Fibroblast of skin of right quadriceps (primary cell): Measurements from ENCODE around the gene LAMC1.

Source experiments
- DNase-seq: peaks from one replicate; pipeline ENCODE4 v3.0.0-alpha.2; 2013

Gene LAMC1

DNA sequence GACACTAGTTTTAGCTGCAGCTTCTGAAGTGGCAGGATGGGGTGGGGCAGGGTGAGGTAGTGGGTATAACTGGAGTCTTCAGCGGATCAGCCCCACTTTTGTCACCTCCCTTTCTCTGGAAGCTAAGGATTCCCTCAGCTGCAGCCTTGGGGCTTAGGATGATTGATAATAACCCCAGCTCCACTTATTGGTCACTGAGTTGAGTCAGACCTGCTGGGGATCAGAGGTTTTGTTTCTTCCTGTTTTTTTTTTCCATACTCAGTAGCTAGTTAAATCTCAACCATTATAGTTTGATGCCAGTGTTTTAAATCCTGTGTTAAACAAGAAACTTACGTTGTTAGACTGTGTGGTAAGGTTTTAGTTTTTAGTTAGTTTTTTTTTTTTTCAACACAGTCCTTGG, 57.2 kb downstream of the LAMC1 start:
- peak; percentile 31 for DNase-seq

DNA sequence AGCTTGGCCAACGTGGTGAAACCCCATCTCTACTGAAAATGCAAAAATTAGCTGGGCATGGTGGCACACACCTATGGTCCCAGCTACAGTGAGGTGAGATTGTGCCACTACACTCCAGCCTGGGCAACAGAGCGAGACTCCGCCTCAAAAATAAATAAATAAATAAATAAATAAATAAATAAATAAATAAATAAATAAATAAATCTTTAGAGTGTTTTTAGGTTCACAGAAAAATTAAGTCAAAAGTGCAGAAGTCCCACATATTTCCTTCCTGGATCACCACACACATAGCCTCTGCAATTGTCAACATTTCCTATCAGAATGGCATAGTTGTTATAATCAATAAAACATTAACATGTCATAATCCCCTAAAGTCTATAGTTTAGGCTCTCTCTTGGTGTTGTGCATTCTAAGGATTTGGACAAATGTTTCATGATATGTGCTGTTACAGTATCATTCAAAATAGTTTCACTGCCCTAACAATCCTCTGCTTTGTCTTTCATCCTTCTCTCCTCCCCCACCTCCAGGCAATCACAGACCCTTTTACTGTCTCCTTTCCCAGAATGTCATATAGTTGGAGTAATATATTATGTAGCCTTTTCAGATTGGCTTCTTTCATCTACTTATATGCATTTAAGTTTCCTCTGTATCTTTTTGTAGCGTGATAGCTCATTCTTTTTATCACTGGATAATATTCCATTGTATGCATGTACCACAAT, 58.3 kb downstream of the LAMC1 start:
- no peak for DNase-seq

DNA sequence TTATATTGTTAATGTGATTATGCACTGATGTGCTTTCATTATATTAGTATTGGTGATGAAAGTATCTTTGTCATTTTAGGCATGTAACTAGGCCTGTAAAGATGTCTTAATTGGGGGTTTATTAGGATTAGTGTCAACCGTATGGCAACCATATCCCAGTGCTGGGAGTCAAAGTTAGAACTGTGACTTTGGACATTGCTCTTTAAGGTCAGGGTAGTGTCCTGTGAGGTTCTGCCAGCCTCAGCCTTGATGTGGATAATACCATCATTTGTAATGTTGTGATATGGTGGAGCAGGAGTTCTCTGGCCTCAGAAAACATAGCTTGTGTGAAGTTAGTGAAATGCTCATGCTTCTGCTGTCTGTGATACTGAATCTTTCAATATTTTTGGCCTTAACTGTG, 59.4 kb downstream of the LAMC1 start:
- no peak for DNase-seq

DNA sequence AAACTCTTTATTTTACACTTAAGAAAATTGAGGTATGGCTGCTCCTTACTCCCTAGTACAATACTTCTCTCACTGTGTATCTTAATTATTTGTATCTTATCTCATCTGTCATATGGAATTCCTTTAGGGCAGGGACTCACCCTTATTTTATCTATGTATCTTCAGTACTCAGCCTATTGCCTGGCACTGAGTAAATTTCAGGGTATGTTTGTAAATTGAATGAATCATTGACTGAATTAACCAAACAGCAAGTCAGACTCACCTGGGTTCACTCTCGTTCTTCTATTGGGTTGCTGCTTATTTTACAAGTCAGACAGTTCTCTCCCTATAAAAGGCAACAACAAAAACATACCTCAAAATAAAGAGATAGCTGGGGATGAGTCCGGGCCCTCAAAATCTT, 63.8 kb downstream of the LAMC1 start:
- no peak for DNase-seq

DNA sequence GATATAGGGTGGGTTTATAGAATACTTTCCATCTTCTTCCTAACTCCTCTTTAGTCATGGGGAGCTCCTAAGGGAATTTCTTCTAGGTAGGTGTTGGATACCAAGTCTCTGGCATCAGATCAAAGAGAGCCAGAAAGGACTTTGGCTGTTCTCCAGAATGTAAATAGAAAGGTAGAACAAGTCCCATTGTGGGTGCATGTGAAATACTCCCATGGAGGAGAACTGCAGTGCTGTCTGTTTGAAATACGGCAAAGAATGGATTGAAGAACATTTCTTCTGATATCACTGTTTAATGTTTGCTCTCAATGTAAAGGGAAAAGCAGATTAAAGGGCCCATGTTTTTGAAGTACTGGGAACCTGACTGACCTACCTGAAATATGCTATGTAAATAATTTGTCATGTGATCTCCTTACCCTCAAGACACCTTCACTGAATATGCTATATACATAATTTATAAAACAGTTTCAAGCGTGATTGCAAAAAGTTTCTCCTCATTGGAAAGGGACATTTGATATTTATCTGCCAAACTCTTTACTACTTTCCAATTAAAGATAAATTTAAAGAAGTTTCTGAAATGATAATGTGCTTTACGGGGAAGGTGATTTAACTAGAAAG, 65.9 kb downstream of the LAMC1 start:
- DNase-seq: no peak

DNA sequence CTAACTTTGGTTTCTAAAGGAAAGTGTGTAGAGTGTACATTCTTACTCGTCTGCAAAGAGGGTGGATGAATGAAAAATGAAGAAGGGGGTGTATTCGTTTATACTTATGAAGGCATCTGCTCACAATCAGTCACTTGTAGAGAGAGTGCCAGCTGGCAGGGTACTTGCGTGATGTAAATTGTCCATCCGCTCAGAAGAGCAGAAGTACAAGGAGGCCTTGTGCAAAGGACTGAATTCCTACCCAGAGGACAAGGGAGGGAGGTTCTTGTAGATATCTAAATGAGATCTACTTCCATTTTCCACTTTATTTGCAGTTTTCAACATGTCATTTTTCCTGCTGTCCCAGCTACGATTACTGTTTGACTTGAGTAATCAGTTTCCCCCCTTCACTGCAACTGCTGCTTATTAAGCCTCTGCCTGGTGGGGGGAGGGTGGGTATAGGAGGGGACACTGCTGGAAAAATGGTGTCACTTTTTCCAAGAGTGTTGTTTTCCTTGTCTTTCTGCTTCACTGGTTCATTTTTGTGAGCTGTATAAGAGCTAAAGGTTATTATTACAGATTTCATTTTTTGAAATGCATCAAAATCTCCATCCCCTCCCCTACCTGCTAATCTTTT, 67.3 kb downstream of the LAMC1 start:
- DNase-seq: peak; percentile 58

DNA sequence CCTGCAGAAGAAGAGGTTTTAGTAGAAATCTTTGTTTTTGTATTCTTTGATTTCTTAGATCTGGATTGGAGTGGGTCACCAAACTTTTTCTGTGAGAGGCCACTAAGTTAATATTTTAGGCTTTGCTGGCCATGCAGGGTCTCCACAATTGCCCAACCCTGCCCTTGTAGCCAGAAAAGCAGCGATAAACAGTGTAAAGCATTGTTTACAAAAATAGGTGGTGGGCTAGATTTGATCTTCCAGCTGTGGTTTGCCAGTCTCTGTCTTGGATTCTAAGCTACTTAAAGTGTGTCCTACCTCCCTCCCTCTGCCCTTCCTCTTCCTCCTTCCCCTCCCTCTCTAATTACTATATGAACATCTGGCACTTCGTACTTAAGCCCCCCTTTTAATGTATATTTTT, 68.0 kb downstream of the LAMC1 start:
- no peak for DNase-seq

DNA sequence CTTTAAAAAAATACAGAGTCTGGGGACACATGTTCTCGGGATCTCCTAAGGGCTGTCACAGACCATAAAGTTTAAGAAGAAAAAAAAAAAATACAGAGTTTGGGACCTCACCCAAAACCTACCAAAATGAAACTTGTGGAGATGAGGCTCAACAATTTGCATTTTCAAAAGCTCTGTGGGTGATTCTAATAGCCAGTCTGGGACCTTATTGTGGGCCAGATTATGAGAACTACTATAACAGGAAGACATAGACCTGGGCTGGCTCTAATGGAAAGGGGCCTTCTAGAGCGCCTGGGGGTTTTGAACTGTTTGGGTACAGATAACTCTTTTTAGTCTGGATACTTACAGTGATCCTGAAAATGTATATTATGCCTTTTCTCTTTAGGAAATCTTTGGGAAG, 69.1 kb downstream of the LAMC1 start:
- no peak for DNase-seq

DNA sequence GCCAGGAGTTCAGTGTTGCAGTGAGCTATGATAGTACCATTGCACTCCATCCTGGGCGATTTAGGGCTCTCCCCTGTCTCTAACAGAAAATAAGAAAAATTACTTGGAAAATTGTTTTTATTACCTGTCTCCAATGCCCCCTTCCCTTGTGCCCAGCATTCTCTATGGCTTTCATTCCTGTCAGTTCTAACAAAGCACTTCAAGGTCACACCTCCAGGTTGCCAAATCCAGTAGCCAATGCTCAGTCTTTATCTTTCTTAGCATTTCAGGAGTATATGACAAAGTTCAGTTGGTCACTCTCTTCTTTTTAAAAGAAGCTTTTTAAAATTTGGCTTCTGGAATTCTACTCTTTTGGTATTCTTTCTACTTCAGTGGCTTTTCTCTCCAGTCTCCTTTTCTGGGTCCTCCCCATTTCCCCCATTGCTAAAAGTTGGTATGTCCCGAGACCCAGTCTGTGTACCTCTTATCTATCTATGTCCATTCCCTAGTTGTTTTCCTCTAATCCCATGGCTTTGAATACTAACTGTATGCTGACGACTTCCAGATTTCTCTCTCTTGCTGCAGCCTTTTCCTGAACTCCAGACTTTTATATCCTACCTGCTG, 69.9 kb downstream of the LAMC1 start:
- DNase-seq: no peak

DNA sequence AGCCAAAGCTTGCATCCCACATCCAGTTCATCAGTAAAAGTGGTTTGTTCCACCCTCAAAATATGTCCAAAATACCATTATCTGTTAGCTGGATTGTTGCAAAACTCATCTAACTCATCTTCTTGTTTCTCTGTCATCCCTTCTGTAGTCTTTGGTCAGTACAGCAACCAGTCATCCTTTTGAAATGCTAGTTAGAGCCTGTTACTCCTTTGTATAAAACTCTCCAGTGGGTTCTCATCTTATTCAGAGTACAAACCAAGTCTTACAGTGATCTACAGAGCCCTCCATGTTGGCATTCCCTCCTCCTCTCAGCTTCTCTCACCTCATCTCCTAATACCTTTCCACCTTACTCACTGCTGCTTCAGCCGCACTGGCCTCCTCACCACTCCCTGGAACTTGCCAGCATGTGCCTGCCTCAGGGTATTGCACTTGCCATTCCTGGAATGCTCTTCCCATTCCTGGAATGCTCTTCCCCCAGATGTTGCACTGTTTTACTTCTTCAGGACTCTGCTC, 70.6 kb downstream of the LAMC1 start:
- peak; percentile 76 for DNase-seq

DNA sequence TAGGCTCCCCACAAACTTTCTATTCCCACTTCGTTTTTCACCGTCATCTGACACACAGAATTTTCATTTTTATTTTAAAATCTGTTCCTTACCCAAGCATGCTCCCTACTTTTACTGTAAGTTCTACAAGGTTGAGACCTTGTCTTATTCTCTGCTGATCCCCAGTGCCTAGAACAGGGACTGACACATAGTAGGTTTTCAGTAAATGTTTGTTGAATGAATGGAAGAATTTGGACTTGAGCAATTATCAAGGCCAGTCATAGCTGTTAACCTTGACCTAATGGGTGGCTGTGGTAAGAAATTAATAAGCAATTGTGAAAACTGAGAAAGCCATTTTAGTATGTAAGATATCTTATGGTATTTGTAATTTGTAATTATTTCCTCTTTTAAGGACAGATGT, 71.1 kb downstream of the LAMC1 start:
- DNase-seq: no peak

DNA sequence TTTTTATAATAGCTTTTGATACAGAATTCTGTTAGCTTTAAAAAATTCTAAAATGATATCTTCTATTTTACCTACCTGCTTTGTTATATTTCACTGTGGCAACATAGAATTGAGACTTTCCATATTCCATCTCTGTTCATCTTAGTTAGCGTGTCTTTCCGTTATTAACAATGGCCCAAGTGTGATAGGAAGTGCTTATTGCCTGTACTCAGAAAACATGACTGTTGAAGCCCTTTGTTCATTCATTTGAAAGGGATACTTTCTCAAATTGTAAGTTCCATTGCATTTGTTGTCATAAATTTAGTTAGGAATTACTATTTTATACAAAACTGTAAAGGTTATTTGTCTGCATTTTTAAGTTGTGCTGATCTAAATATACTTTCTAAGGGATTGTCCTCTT, 73.1 kb downstream of the LAMC1 start:
- DNase-seq: no peak

DNA sequence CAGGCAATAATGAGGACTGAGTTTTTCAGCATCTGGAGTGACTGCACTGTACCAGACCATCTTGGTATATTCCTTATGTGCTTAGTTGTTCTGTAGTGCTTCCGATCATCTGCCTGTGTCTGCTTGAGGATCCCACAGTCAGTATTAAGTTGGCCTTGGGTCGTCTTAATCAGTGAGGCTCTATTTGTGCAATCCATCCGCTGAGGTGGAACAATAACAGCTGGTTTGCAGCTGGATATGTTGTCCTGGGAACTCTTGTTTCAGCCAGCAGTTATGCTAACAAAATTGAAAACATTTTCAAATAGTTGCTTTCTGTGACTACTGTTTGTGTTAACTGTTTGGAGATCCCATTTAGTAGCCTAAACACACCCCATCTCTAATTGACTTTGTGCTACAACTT, 73.7 kb downstream of the LAMC1 start:
- peak; percentile 49 for DNase-seq

DNA sequence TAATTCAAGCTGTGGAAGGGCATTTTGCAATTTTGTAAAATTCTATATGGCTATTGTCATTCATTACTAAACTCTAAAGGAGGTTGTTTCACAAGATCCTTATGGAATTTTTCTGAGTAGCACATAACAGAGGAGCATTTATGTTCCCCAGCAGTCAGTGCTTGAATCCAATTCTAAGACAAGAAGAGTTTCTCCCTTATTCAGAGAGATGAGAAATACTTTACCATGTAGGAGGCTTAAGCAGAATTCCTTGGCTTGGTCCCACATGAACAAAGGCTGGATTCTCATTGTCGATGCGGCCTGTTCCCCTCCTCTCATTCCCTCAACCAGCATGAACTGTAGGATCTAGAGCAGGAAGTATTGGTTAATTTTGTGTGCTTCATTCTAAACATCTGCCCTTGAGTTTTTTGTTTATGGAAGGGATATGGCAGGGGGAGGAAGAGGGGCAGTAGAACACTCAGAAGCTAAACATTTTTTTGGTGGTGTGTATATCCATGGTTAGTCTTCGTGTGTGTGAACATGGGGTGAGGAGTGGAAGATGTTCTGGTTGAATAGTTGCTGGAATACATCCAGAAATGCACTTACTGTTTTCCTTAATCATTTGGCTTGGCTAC, 74.3 kb downstream of the LAMC1 start:
- peak; percentile 81 for DNase-seq

DNA sequence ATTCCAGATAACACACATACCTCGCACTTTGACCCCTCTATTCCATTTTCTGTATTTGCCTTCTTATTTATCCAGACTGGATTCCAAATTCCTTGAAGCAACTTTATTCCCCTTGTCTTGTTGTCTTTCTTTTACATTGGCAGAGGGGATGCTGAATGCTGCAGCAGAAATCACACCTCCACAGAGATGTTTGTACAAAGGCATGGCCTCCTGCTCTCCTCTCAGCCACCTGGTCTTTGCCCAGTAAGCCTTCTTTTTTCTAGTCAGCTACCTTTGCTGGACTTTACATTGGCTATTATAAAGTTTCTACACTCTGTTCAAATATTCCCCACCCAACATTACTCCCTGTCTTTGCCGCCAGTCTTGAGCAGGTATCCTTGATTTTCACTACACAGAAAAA, 75.1 kb downstream of the LAMC1 start:
- no peak for DNase-seq

DNA sequence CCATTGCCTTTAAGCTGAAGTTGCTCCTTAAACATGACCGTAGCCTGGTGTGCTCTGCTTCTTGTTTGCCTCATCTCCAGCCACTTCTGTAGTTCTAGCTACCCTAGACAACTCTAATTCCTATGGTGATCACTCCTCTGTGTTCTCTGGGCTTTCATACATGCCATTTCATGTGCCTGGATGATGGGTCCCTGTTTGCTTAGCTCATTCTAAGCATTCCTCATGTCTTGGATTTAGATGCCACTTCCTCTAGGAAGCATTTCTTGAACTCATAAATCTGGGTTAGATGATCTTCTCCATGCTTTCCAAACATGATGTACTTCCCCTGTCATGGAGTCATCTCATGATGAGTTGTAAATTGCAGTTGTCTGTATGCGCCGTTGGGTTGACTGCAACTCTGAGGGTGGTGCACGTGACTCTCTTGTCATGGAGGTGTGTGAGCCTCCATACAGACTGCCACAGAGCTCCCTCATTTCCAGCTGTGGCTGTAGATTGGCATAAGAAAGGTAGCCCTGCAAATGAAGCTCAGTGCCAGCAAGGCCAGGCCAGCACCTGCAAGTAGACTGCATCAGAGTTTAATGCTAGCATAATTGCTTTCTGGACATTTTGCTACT, 77.2 kb downstream of the LAMC1 start:
- DNase-seq: no peak

DNA sequence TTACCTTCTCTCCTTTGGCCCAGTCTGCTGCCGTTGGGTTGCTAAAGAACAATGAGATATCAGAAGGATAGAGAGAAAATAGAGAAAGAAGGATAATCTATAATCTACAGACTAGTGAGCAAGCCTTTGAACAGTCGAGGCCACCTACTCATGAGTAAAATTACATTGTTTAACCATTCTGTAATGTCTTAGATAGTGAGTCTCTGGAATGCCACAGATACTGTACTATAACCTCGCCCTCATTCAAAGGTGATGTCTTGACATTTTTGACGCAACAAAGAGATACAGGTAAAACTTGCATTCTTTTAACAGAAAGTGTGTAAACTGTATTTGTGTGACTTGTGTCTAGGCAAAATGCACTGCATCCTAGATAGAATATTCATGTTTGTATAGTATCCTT, 77.9 kb downstream of the LAMC1 start:
- DNase-seq: no peak

DNA sequence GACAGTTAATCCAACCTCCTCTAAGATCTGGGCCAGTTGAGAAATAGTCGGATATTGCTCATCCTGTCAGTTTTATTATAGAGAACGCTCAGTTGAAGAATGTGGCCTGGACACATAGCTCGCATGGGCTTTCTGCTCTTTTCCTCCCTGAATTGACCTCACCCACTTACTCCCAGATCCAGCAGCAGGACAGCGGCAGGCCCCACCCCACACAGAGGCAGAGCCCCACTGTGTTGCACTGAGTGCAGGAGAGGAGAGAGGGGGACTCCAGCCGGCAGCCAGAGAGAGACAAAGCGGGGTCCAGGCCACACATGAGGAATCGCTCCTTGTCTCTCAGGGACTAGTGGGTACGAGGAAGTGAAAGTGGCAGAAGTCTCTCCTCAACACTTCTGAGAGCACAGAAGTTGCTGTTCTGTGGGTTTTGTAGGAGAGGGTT, 78.6 kb downstream of the LAMC1 start:
- DNase-seq: no peak

DNA sequence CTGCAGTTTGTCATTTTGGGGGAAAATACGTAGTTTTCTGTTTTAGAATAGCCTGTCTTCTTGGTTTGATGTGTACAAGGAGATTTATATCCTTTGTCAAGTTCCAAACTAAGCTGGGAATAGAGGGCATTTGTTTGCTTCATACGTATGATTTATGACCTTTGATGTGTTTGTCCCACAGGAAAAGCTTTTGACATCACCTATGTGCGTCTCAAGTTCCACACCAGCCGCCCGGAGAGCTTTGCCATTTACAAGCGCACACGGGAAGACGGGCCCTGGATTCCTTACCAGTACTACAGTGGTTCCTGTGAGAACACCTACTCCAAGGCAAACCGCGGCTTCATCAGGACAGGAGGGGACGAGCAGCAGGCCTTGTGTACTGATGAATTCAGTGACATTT, 79.9 kb downstream of the LAMC1 start:
- DNase-seq: no peak

DNA sequence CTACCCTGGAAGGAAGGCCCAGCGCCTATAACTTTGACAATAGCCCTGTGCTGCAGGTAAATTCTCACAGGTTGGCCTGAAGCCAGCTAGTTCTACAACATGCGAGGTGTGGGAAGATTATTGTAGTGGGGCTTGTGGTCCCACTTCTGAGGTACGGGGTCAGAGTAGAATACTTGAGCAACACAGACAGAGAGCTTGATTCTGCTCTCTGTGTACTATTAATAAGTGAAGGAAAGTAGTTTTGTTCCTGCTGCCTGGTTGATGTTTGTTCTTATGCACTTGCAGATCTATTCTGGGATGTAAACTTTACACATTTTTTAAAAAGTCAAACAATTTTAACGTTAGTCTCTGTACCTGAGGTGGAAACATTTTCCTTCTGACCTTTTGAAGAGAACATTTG, 80.4 kb downstream of the LAMC1 start:
- DNase-seq: no peak

DNA sequence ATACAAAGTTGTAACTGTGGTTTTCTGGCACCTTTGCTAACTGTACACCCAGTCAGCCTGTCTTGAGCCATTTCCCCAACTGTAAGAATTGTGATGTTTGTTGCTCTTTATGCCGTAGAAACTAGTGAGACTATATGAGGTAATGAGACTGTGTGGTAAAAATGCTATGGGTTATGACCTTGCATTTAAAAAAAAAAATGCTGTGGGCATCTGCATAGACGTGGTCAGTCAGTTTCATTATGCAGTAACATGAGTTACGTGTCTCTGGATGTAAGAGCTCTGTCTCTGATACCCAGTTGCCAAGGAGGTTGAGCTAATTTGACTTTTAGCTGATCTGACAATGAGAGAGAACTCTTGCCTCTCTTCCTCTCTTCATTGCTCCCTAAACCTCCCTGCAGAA, 82.2 kb downstream of the LAMC1 start:
- peak; percentile 20 for DNase-seq

DNA sequence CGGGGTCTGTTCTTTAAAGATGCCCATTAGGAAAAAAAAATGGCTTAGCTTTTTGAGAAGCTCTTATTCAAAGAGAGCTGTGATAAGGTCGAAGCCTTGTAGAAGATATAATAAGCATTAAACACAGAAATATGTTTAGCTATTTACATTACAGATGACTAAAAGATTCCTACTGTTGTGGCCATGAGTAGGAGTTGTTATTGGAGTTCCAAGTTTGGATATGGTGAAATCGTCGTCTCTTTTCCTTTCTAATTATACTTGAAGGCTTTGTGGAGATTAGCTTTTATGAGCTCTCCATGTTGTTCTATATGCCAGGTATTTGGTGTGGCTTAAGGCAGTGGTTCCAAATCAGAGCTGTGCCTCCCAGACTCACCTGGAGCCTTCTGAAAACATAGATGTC, 82.9 kb downstream of the LAMC1 start:
- DNase-seq: peak; percentile 30

DNA sequence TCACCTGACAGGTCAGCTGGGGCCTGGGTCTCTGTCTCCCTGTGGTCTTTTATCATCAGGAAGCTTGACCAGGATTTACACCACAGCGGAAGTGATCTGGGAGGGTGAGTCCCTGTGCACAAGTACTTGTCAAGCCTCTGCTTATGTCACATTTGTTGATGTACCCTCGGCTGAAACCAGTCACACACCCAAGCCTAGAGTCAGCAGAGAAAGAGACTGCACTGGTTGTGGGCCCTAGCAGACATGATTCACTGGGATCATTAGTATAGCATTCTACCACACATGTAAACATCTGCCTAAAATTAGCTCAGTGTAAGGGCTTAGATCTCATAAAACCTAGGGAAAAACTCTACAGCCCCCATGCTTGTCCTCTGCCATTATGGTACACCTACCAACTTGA, 83.5 kb downstream of the LAMC1 start:
- DNase-seq: peak; percentile 39
